ENCODE data around the gene SLC12A5.
"Not testable (repeated sequence)": the region's sequence is repeated elsewhere in the genome, so short reads cannot be mapped to it uniquely, and the experiment has no call there.

Gene SLC12A5

DNA sequence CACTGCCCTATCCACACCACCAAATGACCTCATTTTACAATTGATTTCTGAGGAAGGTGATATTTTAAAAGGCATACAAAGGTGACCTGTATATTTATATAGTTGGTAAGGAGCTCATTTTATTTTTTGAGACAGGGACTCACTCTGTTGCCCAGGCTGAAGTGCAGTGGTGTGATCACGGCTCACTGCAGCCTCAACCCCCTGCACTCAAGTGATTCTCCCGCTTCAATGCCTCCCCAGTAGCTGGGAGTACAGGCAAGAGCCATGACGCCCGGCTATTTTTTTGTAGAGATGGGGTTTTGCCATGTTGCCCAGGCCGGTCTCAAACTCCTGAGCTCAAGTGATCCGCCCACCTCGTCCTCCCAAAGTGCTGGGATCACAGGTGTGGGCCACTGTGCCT, 47.8 kb downstream of the SLC12A5 start:
- DNase-seq (ENCODE audit: low read depth in 2 of 3, low spot score in 2 of 3), result no peak

GRCh38 chr20:46077642-46078305, 48.8 kb downstream of the SLC12A5 start:
- no peak for DNase-seq (ENCODE audit: low read depth in 2 of 3, low spot score in 2 of 3)

DNA sequence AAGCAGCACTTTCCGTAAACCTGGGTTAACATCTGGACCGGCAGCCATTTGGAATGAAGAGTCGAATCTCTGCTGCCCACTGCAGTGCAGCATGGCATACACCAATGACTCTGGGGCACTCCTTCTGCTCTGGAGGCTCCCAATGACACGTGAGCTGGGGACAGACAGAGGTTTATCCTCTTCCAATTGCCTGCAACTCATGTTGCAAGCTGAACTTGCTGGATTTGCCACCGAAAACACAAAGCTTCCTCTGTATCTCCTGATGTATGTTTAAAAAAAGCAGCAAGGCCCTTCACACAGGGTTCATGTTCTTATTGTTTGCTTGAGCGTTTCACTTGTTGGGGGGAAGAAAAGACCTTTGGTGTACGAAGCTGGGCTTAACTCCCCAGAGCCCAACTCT, 49.9 kb downstream of the SLC12A5 start:
- DNase-seq (ENCODE audit: low read depth in 2 of 3, low spot score in 2 of 3), result no peak

DNA sequence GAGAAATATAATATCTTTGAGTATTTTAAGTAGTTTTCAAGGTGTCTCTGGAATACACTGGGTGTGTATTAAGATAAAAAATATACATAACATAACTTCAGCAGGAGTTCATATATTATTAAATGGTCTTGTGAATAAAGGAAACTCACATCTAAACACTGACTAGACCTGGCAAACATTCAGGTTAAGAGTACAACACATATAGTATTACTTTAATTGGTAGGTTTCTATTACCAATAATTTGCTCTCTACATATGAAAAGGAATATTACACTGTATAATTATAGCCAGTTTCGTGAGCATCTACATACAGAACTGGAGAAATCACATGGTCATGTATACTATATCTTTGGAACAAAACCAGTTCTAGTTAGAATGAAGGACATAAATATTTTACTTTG, 52.1 kb downstream of the SLC12A5 start:
- DNase-seq (ENCODE audit: low read depth in 2 of 3, low spot score in 2 of 3), result no peak

- DNase-seq (ENCODE audit: low read depth in 2 of 3, low spot score in 2 of 3), result no peak
Observed at GRCh38 chr20:46083101-46083500, 54.1 kb downstream of the SLC12A5 start.

DNA sequence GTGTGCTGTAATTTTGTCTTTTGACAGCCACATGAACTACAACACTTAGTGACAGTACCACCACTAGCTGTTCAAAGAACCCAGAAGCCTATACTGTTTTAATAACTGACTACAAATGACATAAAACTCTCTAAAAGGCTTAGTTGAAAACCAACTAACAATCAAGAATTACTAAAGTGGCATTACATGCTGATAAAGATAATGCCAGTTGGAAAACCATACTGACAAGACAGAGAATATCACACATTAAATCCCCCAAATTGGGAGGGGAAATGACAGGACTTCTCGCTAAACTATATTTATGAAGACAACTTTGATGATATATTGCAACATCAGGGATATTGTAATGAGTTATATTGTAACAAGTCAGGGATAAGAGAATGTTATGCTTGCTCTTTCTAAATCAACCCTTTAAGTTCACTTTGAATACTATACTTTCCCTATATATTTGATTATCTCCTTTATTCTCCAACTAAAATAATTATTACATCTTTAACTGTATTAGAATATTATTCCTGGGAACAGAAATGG, 54.6 kb downstream of the SLC12A5 start:
- DNase-seq (ENCODE audit: low read depth in 2 of 3, low spot score in 2 of 3), result no peak

DNA sequence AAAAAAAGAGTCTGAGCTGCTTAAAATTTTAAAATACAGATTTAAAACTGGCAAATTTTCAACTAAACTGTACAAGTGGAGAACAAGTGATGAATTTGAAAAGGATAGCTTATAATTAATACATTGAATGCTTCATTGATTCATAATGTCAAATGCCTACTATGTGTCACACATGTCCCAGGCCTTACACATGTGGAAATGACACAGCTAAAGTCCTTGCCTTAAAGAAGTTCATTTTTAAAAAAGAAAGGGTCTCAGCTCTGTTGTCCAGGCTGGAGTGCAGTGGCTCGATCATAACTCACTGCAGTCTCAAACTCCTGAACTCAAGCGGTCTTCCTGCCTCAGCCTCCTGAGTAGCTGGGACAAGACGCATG, 55.8 kb downstream of the SLC12A5 start:
- no peak for DNase-seq (ENCODE audit: low read depth in 2 of 3, low spot score in 2 of 3)

GRCh38 chr20:46085179-46085851, 56.3 kb downstream of the SLC12A5 start:
- no peak for DNase-seq (ENCODE audit: low read depth in 2 of 3, low spot score in 2 of 3)

- DNase-seq (ENCODE audit: low read depth in 2 of 3, low spot score in 2 of 3), result no peak
Observed at GRCh38 chr20:46087161-46087560, 58.1 kb downstream of the SLC12A5 start.

DNA sequence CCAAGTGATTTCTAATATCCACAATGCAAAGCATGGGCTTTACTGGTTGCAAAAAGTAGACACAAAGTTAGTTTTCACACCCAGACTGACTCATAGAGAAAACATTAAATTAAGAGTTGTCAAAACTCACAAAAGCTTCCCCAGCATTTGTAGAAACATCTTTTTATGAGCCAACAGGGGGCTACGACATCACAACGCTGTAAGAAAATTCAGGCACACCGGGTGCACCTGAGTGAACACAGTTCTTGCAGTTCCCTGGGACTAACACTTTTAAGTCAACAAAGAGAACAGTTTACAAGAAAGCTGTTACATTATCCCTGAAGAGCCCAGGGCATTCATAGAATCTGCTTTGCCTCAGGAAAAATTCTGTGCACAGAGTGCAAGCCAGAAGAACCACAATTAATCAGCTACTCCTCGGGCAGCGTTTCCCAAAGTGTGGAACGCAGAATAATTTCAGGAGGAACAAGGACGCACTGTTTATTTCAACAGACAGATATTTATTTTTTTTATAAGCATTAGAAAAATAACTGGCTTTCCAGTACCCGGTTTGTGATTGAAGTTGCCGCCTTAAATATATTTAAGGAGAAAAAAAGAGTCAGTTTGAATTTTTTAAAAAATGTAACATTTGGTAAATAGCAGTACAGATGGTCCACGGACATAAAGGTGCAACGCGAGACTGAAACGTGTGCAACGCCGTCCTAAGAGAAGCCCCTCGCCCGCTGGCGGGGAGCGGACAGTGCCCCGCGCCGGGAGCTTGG, 59.6 kb downstream of the SLC12A5 start:
- DNase-seq (ENCODE audit: low read depth in 2 of 3, low spot score in 2 of 3), result no peak

GRCh38 chr20:46089167-46089416, 60.1 kb downstream of the SLC12A5 start:
- DNase-seq (ENCODE audit: low read depth in 2 of 3, low spot score in 2 of 3), result no peak

- peak; percentile 71 to 91 (median 78) for DNase-seq (ENCODE audit: low read depth in 2 of 3, low spot score in 2 of 3)
Observed at GRCh38 chr20:46089417-46090388, 60.7 kb downstream of the SLC12A5 start, which contains the start of gene NCOA5. NCOA5 (minus strand) TSS chr20:46089962; CDS start chr20:46079424, 10,538 bp downstream.

- DNase-seq (ENCODE audit: low read depth in 2 of 3, low spot score in 2 of 3), result not testable (repeated sequence)
Observed at GRCh38 chr20:46091622-46092535, 62.9 kb downstream of the SLC12A5 start.

GRCh38 chr20:46093531-46093930, 64.5 kb downstream of the SLC12A5 start:
- no peak for DNase-seq (ENCODE audit: low read depth in 2 of 3, low spot score in 2 of 3)

GRCh38 chr20:46099491-46100287, 70.7 kb downstream of the SLC12A5 start:
- DNase-seq (ENCODE audit: low read depth in 2 of 3, low spot score in 2 of 3), result no peak

GRCh38 chr20:46100444-46100843, 71.4 kb downstream of the SLC12A5 start:
- DNase-seq (ENCODE audit: low read depth in 2 of 3, low spot score in 2 of 3), result not testable (repeated sequence)

DNA sequence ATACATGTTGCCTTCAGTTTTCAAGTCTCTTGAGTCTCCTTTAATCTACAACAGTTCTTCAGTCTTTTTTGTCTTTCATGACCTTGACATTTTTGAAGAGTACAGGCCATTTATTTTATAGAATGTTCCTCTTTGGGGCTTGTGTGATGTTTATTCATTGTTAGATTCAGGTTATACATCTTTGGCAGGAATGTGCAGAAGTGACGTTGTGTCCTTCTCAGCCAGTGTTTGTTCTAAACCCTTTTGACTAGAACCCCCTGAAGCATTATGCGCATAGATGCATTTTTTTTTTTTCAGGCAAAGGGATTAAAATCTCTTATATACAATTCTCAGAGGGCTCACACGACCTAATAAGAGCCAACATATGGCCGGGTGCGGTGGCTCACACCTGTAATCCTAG, 72.0 kb downstream of the SLC12A5 start:
- DNase-seq (ENCODE audit: low read depth in 2 of 3, low spot score in 2 of 3), result no peak

GRCh38 chr20:46101957-46102356, 72.9 kb downstream of the SLC12A5 start:
- DNase-seq (ENCODE audit: low read depth in 2 of 3, low spot score in 2 of 3), result no peak

DNA sequence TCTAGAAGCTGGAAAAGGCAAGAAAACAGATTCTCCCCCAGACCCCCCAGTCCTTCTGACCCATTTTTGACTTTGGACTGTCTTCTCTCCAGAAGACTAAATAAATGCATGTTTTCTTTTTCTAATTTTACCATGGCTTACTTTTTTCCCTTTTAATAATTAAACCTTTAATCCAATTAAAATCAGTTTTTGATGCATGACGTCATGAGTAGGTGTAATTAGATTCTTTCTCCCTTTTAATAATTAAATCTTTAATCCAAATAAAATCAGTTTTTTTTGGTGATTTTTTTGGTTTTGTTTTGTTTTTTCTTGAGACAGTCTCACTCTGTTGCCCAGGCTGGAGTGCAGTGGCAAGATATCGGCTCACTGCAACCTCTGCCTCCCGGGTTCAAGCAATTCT, 73.9 kb downstream of the SLC12A5 start:
- no peak for DNase-seq (ENCODE audit: low read depth in 2 of 3, low spot score in 2 of 3)

All from activated CD8-positive, alpha-beta memory T cell treated with anti-CD3 and anti-CD28 coated beads for 48 hours (primary cell).